Esophagus mucosa (tissue), 1 donor: ENCODE measurements around the gene FAM81A. TPM values are rescaled to one million over a fixed set of nuclear protein-coding genes. Genes with fewer than 3 reads are reported as not detected.
A peak's percentile ranks its signal among the peaks of the same experiment; 100 is the strongest.
"Not testable (repeated sequence)": the region's sequence is repeated elsewhere in the genome, so short reads cannot be mapped to it uniquely, and the experiment has no call there.

Source experiments
- ATAC-seq: fragments of 200-7000 bp; cut with Tn5 transposase; one replicate; pipeline ENCODE4 v1.9.1; 2020
- total RNA-seq: library from RNA; stranded (reverse); gene quantifications from one replicate; pipeline ENCODE4 v1.2.4, GENCODE V29; 2023
- donor health status: DM: yes; HTN: yes; CAD: no.

The FAM81A gene
- total RNA-seq, 1 donor from 2014 or later = 1.2 TPM

DNA sequence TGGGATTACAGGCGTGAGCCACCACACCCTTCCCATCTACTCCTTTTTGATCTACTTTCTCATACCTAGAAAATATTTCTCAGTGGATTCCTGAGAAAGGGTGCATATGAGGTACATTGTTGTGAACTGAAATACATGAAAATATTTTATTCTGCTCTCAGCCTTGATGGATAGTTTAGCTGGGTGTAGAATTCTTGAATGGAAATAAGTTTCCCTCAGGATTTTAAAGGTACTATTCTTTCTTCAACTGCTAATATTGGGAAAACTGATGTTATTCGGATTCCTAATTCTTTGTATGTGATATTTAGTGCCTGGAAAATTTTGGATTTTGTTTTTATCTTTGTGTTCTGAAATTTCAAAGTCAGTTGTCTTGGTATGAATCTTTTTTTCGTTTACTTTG, 9.1 kb upstream of the FAM81A start:
- ATAC-seq = not testable (repeated sequence)

- no peak for ATAC-seq
Observed at GRCh38 chr15:59432389-59432788, 5.6 kb upstream of the FAM81A start.

- ATAC-seq = no peak
Observed at GRCh38 chr15:59434481-59434880, 3.5 kb upstream of the FAM81A start.

GRCh38 chr15:59436774-59437141, 1.2 kb upstream of the FAM81A start:
- no peak for ATAC-seq

DNA sequence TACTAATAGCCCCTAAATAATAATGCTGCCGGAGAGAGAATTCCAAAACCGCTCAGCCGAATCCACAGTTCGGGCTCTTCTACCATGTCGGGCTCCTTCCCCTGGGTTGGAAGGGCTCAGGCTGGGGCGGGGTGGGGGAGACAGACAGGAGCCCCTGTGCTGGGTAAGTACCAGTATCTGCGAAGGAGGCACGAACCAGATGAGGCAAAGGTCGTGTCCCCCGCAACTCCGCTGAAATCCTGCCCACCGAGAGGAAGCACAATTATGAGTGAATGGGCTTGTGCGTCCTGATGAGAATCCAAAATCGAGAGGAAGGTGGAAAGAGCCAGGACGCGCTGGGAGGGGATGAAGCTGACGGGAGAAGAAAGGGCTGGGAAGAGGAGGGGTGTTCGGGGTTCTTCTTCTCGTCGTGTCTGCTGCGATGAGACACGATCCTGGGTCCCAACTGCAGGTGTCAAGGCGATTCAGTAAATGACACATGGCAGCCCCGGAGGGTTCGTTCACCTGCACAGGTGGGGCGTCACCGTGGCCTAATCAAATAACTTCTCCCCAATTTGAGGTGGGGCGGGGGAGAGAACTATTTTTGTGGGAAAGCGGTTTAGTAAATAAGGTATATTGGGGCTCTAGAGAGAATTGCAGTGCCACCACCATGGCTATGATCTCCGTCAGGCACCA, 707 bp upstream of the FAM81A start:
- ATAC-seq = no peak

GRCh38 chr15:59438625-59439290, 772 bp downstream of the FAM81A start:
- no peak for ATAC-seq

DNA sequence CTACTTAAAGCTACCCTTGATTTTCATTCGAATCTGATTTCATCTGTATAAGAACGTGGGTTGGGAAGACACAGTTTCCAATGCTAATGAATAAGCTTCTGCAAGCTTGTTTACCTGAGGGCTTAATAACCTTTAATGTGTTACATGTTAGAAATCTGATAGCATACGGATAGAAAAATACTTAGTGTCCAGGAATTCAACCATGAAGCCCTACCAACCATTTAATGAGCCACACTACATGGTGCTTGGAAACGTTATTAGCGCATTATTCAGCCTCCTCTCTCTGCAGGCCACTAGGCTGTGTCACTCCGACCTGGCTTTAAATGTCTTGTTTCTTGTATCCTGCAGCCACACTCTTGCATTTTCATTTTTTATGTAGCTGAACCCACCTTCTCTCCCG, 1.6 kb downstream of the FAM81A start:
- ATAC-seq = no peak

- no peak for ATAC-seq
Observed at GRCh38 chr15:59443341-59444072, 5.5 kb downstream of the FAM81A start.

- ATAC-seq = no peak
Observed at GRCh38 chr15:59444081-59444835, 6.3 kb downstream of the FAM81A start.

GRCh38 chr15:59444980-59445545, 7.1 kb downstream of the FAM81A start:
- no peak for ATAC-seq

- no peak for ATAC-seq
Observed at GRCh38 chr15:59446232-59446957, 8.4 kb downstream of the FAM81A start.

GRCh38 chr15:59447367-59447766, 9.4 kb downstream of the FAM81A start:
- ATAC-seq = no peak

DNA sequence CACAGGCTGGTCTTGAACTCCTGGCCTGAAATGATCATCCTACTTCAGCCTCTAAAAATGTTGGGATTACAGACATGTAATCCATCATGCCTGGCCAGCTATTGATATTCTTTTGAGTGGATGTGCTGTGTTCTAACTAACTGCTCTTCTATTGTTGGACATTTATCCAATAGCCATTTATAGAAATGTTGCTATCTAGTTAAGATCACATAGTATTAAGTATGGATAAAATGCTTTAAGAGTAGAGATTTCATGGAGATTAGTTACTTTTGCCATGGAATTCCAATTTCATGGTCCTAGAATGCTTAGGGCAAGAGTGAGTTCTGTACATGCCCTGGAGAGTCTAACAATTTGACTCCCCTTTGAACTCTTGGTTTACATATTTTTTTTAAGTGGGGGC, 10.9 kb downstream of the FAM81A start:
- ATAC-seq = no peak

DNA sequence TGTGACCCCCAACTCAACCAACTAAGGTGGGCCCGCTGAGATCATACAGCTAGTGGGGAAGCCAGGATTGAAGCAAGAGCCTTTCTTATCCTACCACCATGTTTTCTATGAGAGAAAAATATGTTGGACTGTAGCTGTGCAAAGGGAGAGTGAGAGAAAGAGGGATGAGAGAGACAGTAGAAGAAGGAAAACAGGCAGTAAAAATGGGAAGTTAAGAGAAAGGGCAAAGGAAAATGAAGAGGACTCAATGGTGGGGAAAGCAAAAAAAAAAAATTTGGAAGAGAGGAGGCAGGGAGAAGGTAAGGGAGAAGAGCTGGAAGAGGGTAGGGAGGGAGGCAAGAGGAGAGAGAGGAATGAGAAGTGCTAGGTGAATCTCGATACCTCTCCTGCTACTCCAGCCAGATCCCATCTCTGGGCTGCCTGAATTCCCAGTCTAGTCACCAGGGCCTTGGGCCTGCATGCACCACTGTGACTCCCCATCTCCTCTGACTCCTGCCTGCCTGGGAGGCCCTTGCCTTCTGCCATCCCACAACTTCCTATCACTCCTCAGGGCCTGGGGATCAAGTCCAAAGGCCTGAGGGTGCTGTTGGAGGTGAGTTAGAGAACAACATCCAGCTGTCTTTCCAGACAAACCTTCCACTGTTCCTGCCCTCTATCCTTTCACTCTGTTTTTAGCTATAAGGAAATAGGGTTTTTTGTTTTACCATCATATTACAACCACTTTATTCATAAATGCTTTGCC, 15.7 kb downstream of the FAM81A start:
- no peak for ATAC-seq

- ATAC-seq = peak; percentile 94
Observed at GRCh38 chr15:59456114-59456513, 18.1 kb downstream of the FAM81A start.

DNA sequence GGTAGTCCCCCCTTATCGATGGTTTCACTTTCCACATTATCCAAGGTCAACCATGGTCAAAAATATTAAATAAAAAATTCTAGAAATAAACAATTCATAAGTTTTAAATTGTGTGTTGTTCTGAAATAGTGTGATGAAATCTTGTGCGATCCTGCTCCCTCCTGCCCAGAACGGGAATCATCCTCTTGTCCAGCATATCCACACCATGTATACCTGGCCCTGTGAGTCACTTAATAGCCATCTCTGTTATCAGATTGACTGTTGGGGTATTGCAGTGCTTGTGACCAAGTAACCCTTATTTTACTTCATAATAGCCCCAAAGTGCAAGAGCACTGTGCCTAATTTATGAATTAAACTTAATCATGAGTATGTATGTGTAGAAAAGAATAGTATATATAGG, 19.1 kb downstream of the FAM81A start:
- ATAC-seq = no peak

DNA sequence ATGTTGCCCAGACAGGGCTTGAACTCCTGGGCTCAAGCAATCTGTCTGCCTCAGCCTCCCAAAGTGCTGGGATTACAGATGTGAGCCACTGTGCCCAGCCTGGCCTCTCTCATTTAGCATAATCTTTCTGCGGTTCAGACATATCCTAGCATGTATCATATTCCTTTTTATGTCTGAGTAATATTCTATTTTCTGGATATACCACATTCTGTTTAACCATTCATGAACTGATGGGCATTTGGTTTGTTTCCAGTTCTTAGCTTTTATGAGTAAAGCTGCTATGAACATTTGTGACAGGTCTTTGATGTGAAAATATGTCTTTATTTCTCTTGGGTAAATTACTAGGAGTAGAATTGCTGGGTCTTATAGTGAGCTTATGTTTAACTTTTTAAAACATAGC, 23.5 kb downstream of the FAM81A start:
- ATAC-seq = no peak

GRCh38 chr15:59473226-59473625, 35.2 kb downstream of the FAM81A start:
- no peak for ATAC-seq

DNA sequence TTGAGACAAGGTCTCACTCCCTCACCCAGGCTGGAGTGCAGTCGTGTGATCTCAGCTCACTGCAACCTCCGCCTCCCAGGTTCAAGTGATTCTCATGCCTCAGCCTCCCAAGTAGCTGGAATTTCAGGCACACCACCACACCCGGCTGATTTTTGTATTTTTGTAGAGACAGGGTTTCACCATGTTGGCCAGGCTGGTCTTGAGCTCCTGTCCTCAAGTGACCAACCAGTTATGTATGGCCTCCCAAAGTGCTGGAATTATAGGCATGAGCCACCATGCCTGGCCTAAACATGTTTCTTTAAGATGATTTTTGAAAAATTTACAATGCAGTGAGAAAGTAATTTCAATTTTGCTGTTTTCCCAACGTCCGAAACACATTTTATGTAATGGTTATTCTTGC, 37.2 kb downstream of the FAM81A start:
- ATAC-seq = not testable (repeated sequence)

DNA sequence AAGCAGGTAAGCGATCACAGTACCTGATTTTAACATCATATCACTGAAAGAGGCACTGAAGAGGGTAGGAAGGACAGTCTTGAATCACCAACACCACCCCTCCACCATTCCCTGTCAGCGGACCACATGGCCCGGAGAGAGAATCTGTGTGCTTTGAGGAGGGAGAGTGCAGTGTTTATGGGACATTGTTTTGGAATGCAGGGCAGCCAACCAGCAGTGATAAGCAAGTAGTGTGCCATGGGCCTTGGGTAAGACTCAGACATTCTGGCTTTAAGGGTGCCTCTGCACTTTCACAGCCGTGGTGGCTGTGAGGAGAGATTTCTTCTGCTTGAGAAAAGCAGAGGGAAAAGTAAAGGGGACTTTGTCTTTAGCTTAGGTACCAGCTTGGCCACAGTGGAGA, 46.4 kb downstream of the FAM81A start:
- ATAC-seq = no peak

DNA sequence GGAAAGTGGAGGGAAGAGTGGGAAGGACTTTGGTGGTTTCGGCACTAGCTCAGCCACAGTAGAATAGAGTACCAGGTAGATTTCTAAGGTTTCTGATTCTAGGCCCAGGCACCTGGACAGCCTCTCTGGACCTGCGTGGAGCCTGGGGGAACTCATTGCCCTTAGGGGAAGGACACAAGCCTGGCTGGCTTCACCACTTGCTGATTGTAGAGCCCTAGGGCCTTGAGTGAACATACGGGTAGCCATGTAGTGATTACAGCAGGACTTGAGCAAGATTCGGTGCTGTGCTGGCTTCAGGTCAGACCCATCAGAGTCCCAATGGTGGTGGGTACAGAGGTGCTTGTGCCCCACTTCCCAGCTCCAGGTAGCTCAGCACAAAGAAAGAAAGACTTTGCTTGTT, 47.0 kb downstream of the FAM81A start:
- no peak for ATAC-seq
